Cardiac muscle cell (in vitro differentiated cells and primary cell): ENCODE data around the gene PPP1R36. TPM values are rescaled to one million over a fixed set of nuclear protein-coding genes. Genes with fewer than 3 reads are reported as not detected.
A peak's percentile ranks its signal among the peaks of the same experiment; 100 is the strongest.
"Not testable (repeated sequence)": the region's sequence is repeated elsewhere in the genome, so short reads cannot be mapped to it uniquely, and the experiment has no call there.

Source experiments
- DNase-seq, 2 donors: peaks; one replicate each; pipeline versions ENCODE4 v3.0.0 to v3.0.0-alpha.2; 2010 to 2017; ENCODE audit warnings: low read depth in 1 of 2, low spot score in 1 of 2
- H3K27ac ChIP-seq: fragments of 200-600 bp; sonication (generic); 2 replicates; pipeline ENCODE4 v1.5.1; 2016
- H3K27me3 ChIP-seq: fragments of 200-600 bp; sonication (generic); 2 replicates; pipeline ENCODE4 v1.6.0; 2016; ENCODE audit warnings: control low read depth
- H3K36me3 ChIP-seq: fragments of 200-600 bp; sonication (generic); 2 replicates; pipeline ENCODE4 v1.5.1; 2016; ENCODE audit warnings: control low read depth
- H3K4me1 ChIP-seq: fragments of 200-600 bp; sonication (generic); 2 replicates; pipeline ENCODE4 v1.8.1; 2017; ENCODE audit warnings: low read depth, mild to moderate bottlenecking, mixed run types
- H3K4me3 ChIP-seq: fragments of 200-600 bp; sonication (generic); 2 replicates; pipeline ENCODE4 v1.5.1; 2016; ENCODE audit warnings: mild to moderate bottlenecking
- H3K9me3 ChIP-seq: fragments of 200-600 bp; sonication (generic); 2 replicates; pipeline ENCODE4 v1.5.1; 2017; ENCODE audit warnings: low read depth, mild to moderate bottlenecking, control low read depth
- CTCF ChIP-seq: IDR thresholded peaks from 2 replicates; pipeline ENCODE4 v1.5.1; 2012; ENCODE audit warnings: low read depth, mild to moderate bottlenecking, low read length
- polyA plus RNA-seq: library from polyadenylated mRNA; unstranded; fragments of >200 nt; fragmentation: Nextera tagmentation; extraction: Ambion mirVana; gene quantifications from 2 replicates; pipeline ENCODE4 v1.2.1, GENCODE V29; 2016
- total RNA-seq: library from RNA; depleted of rRNA; stranded (reverse); fragments of >200 nt; gene quantifications from 2 replicates; pipeline ENCODE4 v1.2.3, GENCODE V29; 2016

The PPP1R36 gene
- total and polyA plus RNA-seq, 2 experiments from 2014 or later, result 0.40 TPM; not detected in 1

- no peak for TF ChIP-seq CTCF
These were observed 4.8 kb downstream of the PPP1R36 start for GRCh38 chr14:64554556-64554955.

DNA sequence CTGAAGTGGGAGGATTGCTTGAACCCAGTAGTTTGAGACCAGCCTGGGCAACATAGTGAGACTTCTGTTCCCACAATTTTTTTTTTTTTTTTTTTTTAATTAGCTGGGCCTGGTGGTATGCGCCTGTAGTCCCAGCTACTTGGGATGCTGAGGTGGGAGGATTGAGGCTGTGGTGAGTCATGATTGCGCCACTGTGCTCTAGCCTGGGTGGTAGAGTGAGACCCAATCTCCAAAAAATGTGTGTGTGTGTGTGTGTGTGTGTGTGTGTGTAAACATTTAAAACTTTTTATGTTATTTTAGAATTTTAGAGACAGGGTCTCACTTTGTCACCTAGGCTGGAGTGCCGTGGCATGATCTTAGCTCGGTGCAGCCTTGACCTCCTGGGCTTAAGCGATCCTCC lies 6.8 kb downstream of the PPP1R36 start:
- no peak overlapping the region for H3K4me3 ChIP-seq
- H3K36me3 ChIP-seq, result no peaks in the 10 kb centered on the region
- no peak overlapping the region for H3K27ac ChIP-seq
- DNase-seq, result peak in 1 of 2 donors; percentile 95
- TF ChIP-seq CTCF, result no peak
- H3K27me3 ChIP-seq, result peaks cover under 1% of the 10 kb centered on the region
- H3K4me1 ChIP-seq, result no peaks in the 10 kb centered on the region
- no peaks in the 10 kb centered on the region for H3K9me3 ChIP-seq

More at GRCh38 chr14:64554556-64554955, 4.8 kb downstream of the PPP1R36 start:
- no peaks in the 10 kb centered on the region for H3K36me3 ChIP-seq
- no peaks in the 10 kb centered on the region for H3K9me3 ChIP-seq
- no peak for DNase-seq
- no peak overlapping the region for H3K4me3 ChIP-seq
- no peak overlapping the region for H3K27ac ChIP-seq
- peaks cover 20% of the 10 kb centered on the region for H3K27me3 ChIP-seq
- no peaks in the 10 kb centered on the region for H3K4me1 ChIP-seq

DNA sequence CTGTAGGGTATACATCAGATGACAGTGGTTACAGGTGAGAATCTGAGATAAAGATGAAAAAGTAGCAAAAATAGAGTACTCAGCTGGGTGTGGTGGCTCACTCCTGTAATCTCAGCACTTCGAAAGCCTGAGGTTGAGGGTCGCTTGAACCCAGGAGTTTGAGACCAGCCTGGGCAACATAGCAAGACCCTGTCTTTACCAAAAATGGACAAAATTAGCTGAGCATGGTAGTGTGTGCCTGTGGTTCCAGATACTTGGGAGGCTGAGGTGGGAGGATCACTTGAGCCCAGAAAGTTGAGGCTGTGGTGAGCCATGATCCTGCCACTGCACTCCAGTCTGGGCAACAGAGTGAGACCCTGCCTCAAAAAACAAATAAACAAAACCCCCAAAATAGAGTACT lies 8.5 kb downstream of the PPP1R36 start:
- H3K4me3 ChIP-seq, H3K27ac ChIP-seq, H3K9me3 ChIP-seq, H3K27me3 ChIP-seq, DNase-seq, H3K4me1 ChIP-seq, H3K36me3 ChIP-seq: not testable (repeated sequence)

GRCh38 chr14:64561631-64562030 lies 11.9 kb downstream of the PPP1R36 start:
- Histone ChIP-seq H3K27me3 (no peaks in the 10 kb centered on the region), H3K4me3 (no peak overlapping the region), H3K27ac (no peak overlapping the region), H3K36me3 (no peaks in the 10 kb centered on the region), H3K9me3 (no peaks in the 10 kb centered on the region), H3K4me1 (peaks cover 2% of the 10 kb centered on the region)
- no peak for TF ChIP-seq CTCF
- DNase-seq, result no peak

DNA sequence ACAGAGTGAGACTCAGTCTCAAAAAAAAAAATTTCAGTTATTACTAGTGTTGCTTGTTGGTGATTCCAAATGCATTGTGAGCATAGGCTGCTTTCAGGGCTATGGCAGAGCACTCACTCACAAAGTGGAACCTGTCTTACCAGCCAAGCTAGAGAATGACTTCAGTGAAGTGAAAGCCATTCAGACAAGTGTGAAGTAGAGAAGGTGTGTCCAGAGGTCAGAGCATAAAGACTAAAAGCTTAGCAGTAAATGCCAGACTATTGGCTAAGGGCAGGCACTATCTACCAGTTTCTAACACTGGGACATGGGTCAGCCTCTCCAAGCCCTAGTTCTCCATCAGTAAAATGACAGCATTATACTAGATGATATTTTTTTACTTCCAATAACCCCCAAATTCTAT lies 12.7 kb downstream of the PPP1R36 start:
- H3K4me1 ChIP-seq, result peaks cover 8% of the 10 kb centered on the region
- no peak overlapping the region for H3K27ac ChIP-seq
- H3K4me3 ChIP-seq, result no peak overlapping the region
- no peaks in the 10 kb centered on the region for H3K36me3 ChIP-seq
- no peaks in the 10 kb centered on the region for H3K9me3 ChIP-seq
- no peak for TF ChIP-seq CTCF
- H3K27me3 ChIP-seq, result no peaks in the 10 kb centered on the region
- no peak for DNase-seq

- H3K36me3 ChIP-seq, result no peaks in the 10 kb centered on the region
- H3K27me3 ChIP-seq, result no peaks in the 10 kb centered on the region
- DNase-seq, result no peak
- H3K4me1 ChIP-seq, result peaks cover 8% of the 10 kb centered on the region
- no peak overlapping the region for H3K27ac ChIP-seq
- no peak overlapping the region for H3K4me3 ChIP-seq
- no peak for TF ChIP-seq CTCF
- no peaks in the 10 kb centered on the region for H3K9me3 ChIP-seq
These were observed 13.9 kb downstream of the PPP1R36 start for GRCh38 chr14:64563696-64564095.
